Cardiac fibroblast (primary cell): ENCODE measurements around the gene PSEN1.

Experiments
- DNase-seq, 2 donors: peaks; one replicate each; pipeline versions ENCODE4 v3.0.0 to v3.0.0-alpha.2; 2010; ENCODE audit warnings: low read depth in 2 of 2
- H3K4me3 ChIP-seq, 2 donors: replicated peaks in 1 of 2; 1 replicate in 1 of 2; 2 replicates in 1 of 2; pipeline ENCODE4 v1.5.1; 2011; ENCODE audit warnings: low read depth in 2 of 2, low read length in 2 of 2, mild to moderate bottlenecking in 2 of 2, moderate library complexity in 1 of 2
- CTCF ChIP-seq: IDR thresholded peaks from one replicate; pipeline ENCODE4 v1.5.1; 2011; ENCODE audit warnings: low read depth, mild to moderate bottlenecking, low read length, inconsistent platforms

Gene PSEN1

GRCh38 chr14:73245480-73246325, 109.4 kb downstream of the PSEN1 start:
- peak; percentile 48 to 70 for DNase-seq
- H3K4me3 ChIP-seq: peak overlapping the region; percentile 63 to 65
- no peak for TF ChIP-seq CTCF

GRCh38 chr14:73246387-73247150, 110.3 kb downstream of the PSEN1 start:
- peak overlapping the region; percentile 63 to 65 for H3K4me3 ChIP-seq
- no peak for TF ChIP-seq CTCF
- no peak for DNase-seq

GRCh38 chr14:73248108-73248868, 112.0 kb downstream of the PSEN1 start:
- peak in 1 of 2 donors; percentile 59 for DNase-seq
- TF ChIP-seq CTCF: no peak
- H3K4me3 ChIP-seq: no peak overlapping the region

GRCh38 chr14:73249108-73249507, 112.8 kb downstream of the PSEN1 start:
- DNase-seq: no peak
- no peak overlapping the region for H3K4me3 ChIP-seq
- no peak for TF ChIP-seq CTCF

- no peak for DNase-seq
- TF ChIP-seq CTCF: no peak
- no peak overlapping the region for H3K4me3 ChIP-seq
Measured at GRCh38 chr14:73249564-73250316, 113.4 kb downstream of the PSEN1 start.

GRCh38 chr14:73250317-73250713, 114.0 kb downstream of the PSEN1 start:
- no peak overlapping the region for H3K4me3 ChIP-seq
- DNase-seq: no peak
- no peak for TF ChIP-seq CTCF
